Measurements from ENCODE around the gene SPTLC2.

SPTLC2 gene

DNA sequence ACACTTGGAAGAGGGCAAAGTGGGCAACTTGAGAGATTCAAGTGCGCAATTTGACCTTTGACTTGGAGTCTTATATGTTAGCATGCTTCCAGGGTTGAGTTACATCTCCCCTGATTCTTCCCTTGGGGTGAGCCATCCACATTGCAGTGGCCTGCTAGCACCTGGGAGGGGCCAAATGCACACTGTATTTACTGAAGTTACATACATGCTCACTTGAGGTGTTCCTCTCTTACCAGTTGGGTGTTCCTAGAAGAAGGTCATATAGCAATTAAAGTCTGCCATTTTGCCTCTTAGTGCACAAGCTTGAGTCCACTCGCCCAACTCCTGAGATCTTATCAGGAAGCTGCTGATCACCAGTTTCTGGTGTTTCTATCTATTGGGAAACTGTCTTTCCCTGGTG lies 13.7 kb upstream of the SPTLC2 start:
- Histone ChIP-seq H3K4me1 (ENCODE audit: low read length) (no peaks in the 10 kb centered on the region), H3K36me3 (replicated peaks; ENCODE audit: low read depth, low read length) (no peaks in the 10 kb centered on the region), H2AFZ (ENCODE audit: low read depth, low read length) (no peak overlapping the region), H3K9ac (ENCODE audit: low read length) (no peak overlapping the region), H3K4me3 (ENCODE audit: low read length) (no peak overlapping the region), H3K27me3 (ENCODE audit: low read depth, low read length) (no peaks in the 10 kb centered on the region; the same call in 1 of the 2 replicates), H3K79me2 (ENCODE audit: low read length) (no peaks in the 10 kb centered on the region), H3K4me2 (ENCODE audit: low read length) (no peak overlapping the region), H3K9me3 (ENCODE audit: insufficient read depth, low read length) (0 out of 2 replicates have a peak, but pooled peaks cover 9% of the 10 kb centered on the region), H4K20me1 (ENCODE audit: insufficient read depth, low read length) (no peaks in the 10 kb centered on the region), H3K27ac (ENCODE audit: low read length) (no peak overlapping the region)
- TF ChIP-seq, protein P1, sequence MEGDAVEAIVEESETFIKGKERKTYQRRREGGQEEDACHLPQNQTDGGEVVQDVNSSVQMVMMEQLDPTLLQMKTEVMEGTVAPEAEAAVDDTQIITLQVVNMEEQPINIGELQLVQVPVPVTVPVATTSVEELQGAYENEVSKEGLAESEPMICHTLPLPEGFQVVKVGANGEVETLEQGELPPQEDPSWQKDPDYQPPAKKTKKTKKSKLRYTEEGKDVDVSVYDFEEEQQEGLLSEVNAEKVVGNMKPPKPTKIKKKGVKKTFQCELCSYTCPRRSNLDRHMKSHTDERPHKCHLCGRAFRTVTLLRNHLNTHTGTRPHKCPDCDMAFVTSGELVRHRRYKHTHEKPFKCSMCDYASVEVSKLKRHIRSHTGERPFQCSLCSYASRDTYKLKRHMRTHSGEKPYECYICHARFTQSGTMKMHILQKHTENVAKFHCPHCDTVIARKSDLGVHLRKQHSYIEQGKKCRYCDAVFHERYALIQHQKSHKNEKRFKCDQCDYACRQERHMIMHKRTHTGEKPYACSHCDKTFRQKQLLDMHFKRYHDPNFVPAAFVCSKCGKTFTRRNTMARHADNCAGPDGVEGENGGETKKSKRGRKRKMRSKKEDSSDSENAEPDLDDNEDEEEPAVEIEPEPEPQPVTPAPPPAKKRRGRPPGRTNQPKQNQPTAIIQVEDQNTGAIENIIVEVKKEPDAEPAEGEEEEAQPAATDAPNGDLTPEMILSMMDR (IDR thresholded peaks at IDR 0.05; ENCODE audit: low read depth, low read length), result no peak
- no peak for TF ChIP-seq EZH2phosphoT487 (IDR thresholded peaks at IDR 0.05; ENCODE audit: low read depth)

DNA sequence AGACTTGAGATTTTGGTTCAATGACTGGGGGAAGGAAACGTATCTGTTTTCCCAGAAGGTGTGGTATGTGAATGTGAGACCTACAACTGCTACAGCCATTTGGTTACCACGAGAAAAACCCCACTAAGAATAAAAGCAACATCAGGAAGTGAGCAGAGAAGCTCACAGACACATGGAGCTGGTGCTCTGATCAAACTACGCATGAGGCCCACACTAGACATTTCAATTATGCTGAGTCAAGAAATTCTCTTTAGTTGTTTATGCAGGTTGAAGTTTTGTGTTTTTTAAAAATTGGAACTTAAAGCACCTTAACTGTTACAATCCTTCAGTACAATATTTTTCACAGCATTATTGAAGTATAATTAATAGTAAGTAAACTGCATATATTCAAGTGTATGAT lies 8.9 kb upstream of the SPTLC2 start:
- Histone ChIP-seq H3K36me3 (replicated peaks; ENCODE audit: low read depth, low read length) (no peaks in the 10 kb centered on the region), H3K4me2 (ENCODE audit: low read length) (no peak overlapping the region), H2AFZ (ENCODE audit: low read depth, low read length) (no peak overlapping the region), H3K9me3 (ENCODE audit: insufficient read depth, low read length) (0 out of 2 replicates have a peak, but pooled peaks cover 6% of the 10 kb centered on the region), H3K4me1 (ENCODE audit: low read length) (no peaks in the 10 kb centered on the region), H3K79me2 (ENCODE audit: low read length) (no peaks in the 10 kb centered on the region), H3K4me3 (ENCODE audit: low read length) (no peak overlapping the region), H3K27me3 (ENCODE audit: low read depth, low read length) (no peaks in the 10 kb centered on the region), H3K9ac (ENCODE audit: low read length) (no peak overlapping the region), H3K27ac (ENCODE audit: low read length) (no peak overlapping the region), H4K20me1 (ENCODE audit: insufficient read depth, low read length) (no peaks in the 10 kb centered on the region)
- no peak for TF ChIP-seq EZH2phosphoT487 (IDR thresholded peaks at IDR 0.05; ENCODE audit: low read depth)
- TF ChIP-seq, protein P1 (IDR thresholded peaks at IDR 0.05; ENCODE audit: low read depth, low read length), result no peak

DNA sequence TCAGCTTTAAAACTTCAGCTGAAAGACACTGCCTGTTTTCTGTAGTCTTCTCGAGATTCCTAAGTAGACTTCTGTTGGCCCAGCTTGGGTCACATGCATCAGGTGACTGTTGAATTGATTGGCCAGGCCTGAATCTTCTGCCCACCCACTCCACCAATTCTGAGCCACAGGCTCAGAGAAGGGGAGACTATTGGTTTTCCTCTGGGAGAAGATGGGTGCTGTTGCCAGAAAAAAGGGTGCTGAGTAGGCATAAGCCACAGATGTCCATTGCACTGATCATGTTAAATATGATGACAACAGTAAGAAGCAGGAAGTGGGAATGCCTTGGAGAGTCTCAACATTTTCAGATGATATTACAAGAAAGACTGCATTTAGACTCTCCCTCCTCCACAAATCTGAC lies 6.8 kb upstream of the SPTLC2 start:
- Histone ChIP-seq H3K9ac (ENCODE audit: low read length) (no peak overlapping the region), H2AFZ (ENCODE audit: low read depth, low read length) (no peak overlapping the region), H3K4me1 (ENCODE audit: low read length) (no peaks in the 10 kb centered on the region), H3K9me3 (ENCODE audit: insufficient read depth, low read length) (no peaks in the 10 kb centered on the region), H3K4me2 (ENCODE audit: low read length) (no peak overlapping the region), H3K27ac (ENCODE audit: low read length) (no peak overlapping the region), H4K20me1 (ENCODE audit: insufficient read depth, low read length) (no peaks in the 10 kb centered on the region), H3K27me3 (ENCODE audit: low read depth, low read length) (no peaks in the 10 kb centered on the region), H3K79me2 (ENCODE audit: low read length) (no peaks in the 10 kb centered on the region), H3K4me3 (ENCODE audit: low read length) (no peak overlapping the region), H3K36me3 (replicated peaks; ENCODE audit: low read depth, low read length) (no peaks in the 10 kb centered on the region)
- no peak for TF ChIP-seq EZH2phosphoT487 (IDR thresholded peaks at IDR 0.05; ENCODE audit: low read depth)
- TF ChIP-seq, protein P1 (IDR thresholded peaks at IDR 0.05; ENCODE audit: low read depth, low read length), result no peak

DNA sequence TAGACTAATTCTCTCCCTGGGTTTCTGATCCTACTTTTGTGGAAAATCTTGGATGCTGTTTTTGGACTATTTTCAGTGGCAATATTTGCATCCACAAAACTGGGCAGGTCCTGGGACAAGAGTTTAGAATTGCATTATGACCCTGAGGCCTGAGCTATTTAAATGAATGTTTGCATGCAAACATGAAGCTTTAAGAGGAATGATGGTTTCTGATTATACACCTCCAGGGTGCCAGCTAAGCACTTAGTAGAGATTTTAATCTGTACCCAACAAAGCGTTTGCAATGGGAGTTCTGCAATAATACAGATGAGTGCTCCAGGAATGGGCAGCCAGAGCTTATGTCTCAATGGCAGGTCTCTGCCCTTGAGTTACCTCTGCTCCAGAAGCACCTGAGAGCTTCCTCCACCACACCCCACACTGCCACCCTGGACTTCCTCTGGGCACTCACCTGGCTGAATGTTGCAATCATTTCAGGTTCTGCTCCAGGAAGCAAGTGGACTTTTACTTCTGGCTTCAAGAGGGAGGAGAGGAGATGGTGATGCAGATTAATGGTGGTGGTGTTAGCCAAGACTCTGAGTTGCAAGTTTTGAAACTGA lies 6.0 kb upstream of the SPTLC2 start:
- H3K27ac ChIP-seq (ENCODE audit: low read length), result no peak overlapping the region
- no peaks in the 10 kb centered on the region for H3K4me1 ChIP-seq (ENCODE audit: low read length)
- H3K9me3 ChIP-seq (ENCODE audit: insufficient read depth, low read length), result no peaks in the 10 kb centered on the region
- no peaks in the 10 kb centered on the region for H3K36me3 ChIP-seq (replicated peaks; ENCODE audit: low read depth, low read length)
- no peak overlapping the region for H3K4me2 ChIP-seq (ENCODE audit: low read length)
- no peaks in the 10 kb centered on the region for H3K79me2 ChIP-seq (ENCODE audit: low read length)
- TF ChIP-seq, protein P1 (IDR thresholded peaks at IDR 0.05; ENCODE audit: low read depth, low read length), result no peak
- no peak for TF ChIP-seq EZH2phosphoT487 (IDR thresholded peaks at IDR 0.05; ENCODE audit: low read depth)
- H4K20me1 ChIP-seq (ENCODE audit: insufficient read depth, low read length), result no peaks in the 10 kb centered on the region
- no peak overlapping the region for H2AFZ ChIP-seq (ENCODE audit: low read depth, low read length)
- H3K27me3 ChIP-seq (ENCODE audit: low read depth, low read length), result no peaks in the 10 kb centered on the region
- H3K9ac ChIP-seq (ENCODE audit: low read length), result no peak overlapping the region
- H3K4me3 ChIP-seq (ENCODE audit: low read length), result no peak overlapping the region

Data from OCI-LY3 (cell line).